Erythroblast (primary cell): ENCODE measurements around the gene DAAM1.

Source experiments
- GATA1 ChIP-seq: IDR thresholded peaks from 2 replicates; pipeline ENCODE4 v1.6.1; 2011; ENCODE audit warnings: low read depth, mild to moderate bottlenecking, control low read depth, low read length, moderate library complexity
- POLR2A ChIP-seq: IDR thresholded peaks from 2 replicates; pipeline ENCODE4 v1.6.1; 2011; ENCODE audit warnings: mild to moderate bottlenecking, low read length

DNA sequence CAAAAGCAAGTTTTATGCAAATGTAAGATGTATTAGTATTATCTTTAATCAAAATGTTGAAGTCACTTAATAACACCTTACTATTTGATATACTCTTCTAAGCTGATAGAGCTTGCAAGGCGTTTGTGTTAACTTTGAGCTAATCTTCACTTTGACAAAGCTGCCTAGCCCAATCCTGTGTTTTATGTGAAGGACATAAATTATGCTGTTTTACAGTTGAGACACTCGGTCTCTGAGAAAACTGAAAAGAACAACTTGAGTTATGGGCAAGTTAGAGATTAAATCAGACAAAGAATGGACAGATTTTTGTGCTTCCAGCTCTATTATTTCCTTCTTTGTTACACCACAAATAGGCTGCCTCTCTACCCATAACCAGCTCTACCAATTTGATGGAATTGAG, 42.0 kb upstream of the DAAM1 start:
- TF ChIP-seq POLR2A (no peak), GATA1 (no peak)
